DMS 273 (cell line): ENCODE results near the gene NUAK2.
"Not testable (repeated sequence)": the region's sequence is repeated elsewhere in the genome, so short reads cannot be mapped to it uniquely, and the experiment has no call there.

ENCODE experiments used
- DNase-seq: peaks from one replicate; lab custom pipeline; 2025; ENCODE audit not compliant: unreplicated experiment; lab: John Stamatoyannopoulos, UW

Gene NUAK2

DNA sequence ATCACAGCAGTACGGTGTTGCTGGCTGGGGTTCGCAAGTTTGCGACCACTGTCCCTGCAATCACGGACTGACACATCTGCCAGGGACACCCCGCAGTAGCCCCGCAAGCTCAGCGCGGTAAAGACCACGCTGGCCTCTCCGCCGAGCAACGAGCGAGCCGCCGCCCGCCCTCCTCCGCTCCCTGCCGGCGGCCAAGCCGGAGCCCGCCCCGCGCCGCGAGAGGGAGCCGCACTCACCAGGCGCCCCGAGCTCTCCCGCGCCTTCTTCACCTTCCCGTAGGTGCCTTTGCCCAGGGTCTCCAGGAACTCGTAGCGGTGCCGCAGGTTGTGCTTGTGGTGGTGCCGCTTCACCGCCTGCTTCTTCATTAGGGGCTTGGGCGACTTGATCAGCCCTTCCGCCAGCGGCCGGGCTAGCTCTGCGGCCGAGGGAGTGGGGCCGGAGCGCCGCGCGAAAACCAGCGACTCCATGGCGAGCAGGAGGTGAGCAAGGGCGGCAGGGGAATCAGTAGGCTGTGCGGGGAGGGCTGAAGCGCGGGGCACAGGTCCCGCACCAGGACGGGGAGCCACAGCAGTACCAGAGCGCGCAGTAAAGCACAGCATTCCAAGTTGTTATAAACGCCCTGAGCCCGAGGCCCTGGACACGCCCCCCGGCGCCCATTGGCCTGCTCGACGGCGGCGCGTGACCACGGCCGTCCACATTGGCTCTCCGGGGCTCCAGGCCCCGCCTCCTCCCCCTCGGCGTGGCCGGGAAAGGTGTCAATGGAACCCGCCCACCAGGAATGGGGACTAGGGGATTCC lies at the start of gene NUAK2:
TSS of gene NUAK2 (minus strand) at position 584 of the 797 bp plus-strand sequence. CDS start at position 467, 117 bp downstream.
- peak; percentile 94 for DNase-seq

DNA sequence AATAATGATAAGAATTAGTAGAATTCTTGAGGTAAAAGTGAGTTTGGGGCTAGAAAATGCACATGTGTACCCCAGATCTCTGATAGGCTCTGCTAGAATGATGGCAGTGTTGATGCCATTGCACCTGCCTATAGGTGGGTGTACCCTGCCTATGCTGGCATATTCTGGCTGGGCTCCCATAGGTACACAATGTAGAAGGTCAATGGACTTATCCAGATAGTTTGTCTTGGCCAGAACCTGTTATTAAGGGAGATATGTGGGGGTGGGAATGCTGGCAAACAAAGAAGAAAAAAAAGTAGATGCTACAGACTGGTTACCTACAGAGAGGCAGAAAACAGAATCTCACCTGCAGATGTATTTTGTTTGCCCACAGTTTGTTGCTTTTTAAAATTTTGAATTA lies 49.2 kb upstream of the NUAK2 start:
- DNase-seq = no peak

DNA sequence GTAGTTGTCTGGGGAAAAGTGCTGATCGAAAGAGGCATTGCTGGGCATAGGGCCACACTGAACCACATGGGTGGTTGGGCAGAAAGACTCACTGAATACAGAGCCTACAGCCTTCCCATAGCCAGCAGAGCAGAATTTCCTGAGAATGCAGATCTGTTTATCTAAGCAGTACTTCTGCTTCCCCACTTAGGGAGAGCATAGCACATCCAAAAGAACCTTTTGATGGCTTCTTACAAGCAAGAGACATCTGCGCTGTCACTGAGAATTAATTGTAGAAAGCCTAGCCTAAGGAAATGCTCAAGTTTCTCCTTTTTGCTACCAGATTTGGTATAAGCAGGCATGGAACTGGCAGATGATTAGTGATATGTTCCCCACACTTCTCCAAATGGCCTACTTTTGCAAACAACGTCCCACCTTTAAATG lies 48.2 kb upstream of the NUAK2 start:
- no peak for DNase-seq

DNA sequence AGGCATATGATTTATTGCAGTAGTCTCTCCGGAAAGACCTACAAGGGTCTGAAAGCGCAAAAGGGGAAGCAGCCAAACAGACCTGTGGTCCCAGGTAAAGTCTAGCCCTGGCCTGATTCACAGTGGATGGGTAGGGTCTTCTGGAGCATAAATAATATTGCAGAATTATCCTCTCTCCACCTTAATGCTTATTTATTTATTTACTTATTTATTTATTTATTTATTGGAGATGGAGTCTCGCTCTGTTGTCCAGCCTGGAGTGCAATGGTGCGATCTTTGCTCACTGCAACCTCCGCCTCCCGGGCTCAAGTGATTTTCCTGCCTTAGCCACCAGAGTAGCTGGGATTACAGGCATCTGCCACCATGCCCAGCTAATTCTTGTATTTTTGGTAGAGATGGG lies 46.9 kb upstream of the NUAK2 start:
- no peak for DNase-seq

DNA sequence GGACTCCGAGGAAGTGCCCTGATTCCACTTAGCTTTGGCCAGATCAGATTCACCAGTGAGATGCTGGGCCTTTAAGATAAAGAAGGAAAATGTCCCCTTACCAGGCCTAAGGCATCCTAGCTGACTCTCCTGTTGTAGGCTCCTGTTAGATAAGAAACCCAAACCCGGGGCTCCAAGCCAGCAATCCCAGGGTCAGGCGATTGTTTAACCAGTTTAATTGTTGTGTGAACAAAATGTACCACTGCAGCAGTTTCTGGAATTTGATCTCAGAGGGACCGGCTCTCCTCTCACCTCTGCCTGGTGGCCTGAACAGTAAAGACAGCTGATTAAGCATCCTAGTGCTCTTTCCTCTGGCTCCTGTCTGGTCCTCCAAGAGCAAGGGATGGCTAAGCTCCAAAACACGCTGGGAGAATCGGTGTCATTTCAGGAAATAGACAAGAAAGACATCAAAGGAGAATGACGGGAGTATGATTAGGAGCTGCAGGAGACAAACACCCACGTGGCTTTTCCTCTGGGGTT lies 44.5 kb upstream of the NUAK2 start:
- no peak for DNase-seq

DNA sequence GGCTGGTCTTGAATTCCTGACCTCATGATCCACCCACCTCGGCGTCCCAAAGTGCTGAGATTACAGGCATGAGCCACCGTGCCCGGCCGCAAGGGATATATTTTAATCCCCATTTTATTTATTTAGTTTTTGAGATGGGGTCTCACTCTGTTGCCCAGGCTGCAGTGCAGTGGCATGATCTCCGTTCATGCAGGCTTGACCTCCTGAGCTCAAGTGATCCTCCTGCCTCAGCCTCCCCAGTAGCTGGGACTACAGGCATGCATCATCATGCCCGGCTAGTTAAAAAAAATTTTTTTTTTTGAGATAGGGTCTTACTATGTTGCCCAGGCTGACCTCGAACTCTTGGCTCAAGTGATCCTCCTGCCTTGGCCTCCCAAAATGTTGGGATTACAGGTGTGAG lies 43.5 kb upstream of the NUAK2 start:
- DNase-seq = not testable (repeated sequence)

DNA sequence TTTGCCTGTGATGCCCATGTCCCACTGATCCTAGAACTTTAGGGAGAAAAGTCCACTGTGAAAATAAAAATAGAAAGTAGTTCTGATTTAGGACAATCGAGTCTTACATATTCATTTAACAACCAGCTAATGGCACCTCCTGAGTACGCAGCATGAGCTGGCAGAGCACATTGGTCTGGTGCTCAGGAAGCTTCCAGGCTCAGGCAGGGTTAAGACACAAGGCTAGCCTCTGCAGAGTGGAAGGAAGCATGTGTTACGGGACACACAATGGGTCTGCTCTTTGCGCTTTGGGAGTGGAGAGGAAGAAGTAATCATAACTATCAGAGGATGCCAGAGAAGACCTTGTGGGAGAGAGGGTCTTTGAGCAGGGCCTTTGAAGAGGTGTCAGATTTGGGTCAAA lies 39.3 kb upstream of the NUAK2 start:
- no peak for DNase-seq

DNA sequence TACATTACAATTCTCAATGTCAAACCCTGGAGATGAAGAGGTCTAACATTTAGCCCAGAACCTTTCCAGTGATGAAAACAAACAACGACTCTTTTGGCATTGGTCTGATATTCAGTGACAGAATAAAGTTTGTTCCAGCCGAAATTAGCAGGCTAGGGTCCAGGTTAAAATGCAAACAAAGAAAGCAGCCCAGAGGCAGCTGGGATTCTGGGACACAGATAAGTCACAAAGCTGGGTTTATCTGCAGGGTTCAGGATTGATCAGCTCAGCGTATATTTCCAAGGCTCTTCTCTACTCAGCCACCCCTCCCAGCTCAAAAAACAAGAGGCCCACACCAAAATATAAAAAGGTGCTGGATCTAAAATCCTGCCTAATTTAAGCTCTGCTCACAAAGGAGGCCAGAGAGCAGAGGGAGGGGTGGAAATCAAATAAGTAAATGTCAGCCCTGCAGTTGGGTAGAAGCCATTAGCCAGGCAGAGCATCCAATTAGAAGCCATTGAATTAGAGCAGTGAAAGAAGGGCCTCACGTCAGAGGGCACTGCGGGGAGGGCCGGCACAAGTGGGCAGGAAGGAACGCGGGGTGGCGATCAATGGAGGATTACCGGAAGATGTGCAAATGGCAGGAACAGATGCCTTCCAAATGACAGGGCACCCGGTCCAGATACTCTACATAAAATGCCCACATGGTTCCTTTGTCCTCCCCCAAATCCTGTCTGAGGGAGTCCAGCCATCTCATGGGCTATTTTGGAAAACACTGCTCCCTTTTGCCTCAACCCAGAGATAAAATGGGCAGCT lies 38.4 kb upstream of the NUAK2 start:
- DNase-seq = no peak

DNA sequence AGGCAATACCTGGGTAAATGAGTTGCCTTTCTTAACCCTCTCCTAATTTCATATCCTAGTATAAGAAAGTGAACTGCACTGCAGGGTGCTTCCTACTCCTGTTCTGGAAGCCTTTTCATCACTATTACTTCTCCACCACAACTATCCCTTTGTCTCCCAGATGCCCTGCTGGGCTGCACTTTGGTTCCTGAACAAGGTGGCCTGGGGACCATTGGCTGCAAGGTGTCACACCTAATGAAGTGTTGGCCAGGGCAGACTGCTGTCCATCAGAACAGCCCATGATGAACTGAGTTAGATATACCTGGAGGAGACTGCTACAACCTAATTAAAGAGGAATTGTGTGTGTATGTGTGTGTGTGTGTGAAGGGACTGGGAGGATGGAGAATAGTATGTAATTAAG lies 37.0 kb upstream of the NUAK2 start:
- no peak for DNase-seq

DNA sequence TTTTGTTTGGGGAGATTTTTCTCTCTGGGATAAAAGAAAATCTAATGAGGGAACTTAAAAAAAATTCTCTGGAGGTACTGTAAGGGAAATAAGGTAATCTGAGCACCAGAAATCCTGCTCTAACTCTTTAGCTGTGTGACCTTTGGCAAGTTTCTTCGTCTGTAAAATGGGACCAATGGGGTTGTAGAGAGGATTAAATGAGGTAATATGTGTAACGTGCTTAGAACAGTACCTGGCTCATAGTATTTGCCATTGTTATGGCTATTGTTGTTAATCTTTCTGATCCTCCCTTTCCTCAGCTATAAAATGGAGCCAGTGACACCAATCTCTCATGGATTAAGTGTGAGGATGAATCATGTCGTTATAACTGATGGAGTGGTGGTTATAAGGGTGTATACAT lies 36.0 kb upstream of the NUAK2 start:
- DNase-seq = no peak

DNA sequence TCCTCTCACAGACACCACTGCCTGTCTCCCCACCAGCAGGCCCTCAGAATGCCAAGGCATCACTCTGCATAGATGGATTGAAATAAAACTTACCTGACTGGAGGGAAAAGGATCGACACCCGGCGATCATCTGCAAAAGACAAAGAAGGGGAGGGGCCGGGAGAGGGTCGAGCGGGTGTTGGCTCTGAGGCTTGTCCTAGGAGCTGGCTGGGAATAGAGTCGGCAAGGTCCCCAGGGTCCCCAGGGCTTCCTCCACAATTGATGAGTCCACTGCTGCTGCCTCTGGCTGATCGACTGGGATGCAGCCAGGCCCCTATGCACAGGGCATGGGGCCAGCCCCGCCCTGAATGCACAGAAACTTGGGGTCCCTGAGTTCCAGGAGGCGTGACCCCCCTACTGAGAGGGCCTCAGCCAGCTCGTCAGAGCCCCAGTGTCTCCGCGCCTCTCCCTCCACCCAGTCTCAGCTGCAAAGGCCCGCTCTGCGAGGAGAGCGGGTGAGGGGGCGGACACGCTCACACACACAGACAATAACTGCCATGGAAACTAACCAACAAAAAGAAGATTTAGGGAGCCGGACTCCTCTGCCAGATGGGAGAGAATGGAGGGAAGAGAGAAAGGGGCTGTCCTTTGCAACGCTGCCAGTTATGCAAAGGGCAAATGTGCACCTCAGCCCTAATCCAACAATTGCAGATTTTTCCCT lies 35.0 kb upstream of the NUAK2 start, which contains the start of gene KLHDC8A:
TSS of gene KLHDC8A (minus strand) at position 483 of the 700 bp plus-strand sequence. CDS start 13,318 bp downstream, outside the sequence.
- DNase-seq = peak; percentile 72

DNA sequence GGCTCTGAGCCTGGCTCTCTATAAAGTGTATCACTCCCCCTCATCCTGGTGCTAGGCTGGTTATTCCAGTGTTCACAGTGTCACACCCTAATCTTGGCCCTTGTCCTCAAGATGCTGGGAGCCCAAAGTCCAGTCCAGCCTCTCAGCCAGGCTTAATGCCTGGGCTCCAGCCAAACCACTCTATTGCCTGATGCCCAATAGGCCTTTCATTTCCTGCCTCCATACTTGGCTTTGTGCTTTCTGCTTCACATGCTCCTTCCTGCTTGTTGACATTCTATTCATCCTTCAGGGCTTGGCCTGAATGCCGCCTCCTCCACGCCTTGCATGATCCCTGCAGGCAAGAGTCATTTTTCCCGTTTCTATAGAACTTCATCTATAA lies 33.5 kb upstream of the NUAK2 start:
- no peak for DNase-seq

DNA sequence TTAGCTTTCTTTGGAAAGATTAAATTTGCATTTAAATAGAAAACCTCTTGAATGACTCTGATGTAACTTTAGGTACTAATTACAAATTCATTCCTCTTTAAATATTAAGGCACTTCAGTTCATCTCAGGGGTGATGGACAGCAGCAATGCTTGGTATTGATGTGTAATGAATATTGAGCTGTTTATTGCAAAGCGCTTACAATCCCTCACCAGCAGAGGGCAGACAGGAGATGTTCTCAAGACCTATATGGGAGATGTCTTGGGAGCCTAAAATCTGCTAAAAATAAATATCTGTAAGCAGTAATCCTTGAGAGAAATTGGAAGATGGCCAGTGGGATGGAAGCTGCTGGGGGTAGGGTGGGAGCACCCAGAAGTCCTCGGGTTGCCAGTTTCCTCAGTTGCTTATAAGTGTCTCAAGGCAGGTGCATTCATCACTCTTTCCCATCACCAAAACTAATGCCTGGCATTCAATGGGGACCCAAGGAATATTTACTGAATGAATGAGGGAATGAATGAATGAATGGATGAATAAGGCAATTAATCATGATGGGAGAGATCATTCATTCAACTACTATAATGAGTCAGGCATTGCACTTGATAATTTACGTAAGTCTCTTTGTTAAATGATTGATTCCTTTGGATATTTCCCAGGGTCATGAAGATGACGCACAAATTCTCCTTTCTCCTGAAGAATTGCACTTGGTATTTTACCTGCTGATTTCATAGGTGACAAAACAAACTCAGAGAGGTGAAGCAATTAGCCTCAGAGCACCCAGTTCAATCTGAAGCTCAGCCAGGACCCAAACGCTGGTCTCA lies 32.9 kb upstream of the NUAK2 start:
- peak; percentile 88 for DNase-seq

DNA sequence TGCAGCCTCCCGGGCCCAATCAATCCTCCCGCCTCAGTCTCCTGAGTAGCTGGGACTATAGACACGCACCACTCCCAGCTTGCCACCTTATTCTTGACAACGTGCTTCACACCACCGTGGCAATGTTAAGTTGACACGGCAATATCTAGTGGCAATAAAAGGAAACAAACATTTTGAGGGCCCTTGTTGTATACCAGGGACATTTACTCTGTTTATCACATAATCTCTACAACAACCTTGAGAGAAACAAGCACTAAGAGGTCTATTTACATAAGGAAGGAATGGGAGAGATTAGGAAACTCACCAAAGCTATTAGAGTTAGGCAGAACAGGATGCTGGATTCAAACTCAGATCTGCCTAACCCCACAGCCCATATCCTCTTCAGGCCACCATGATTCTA lies 32.1 kb upstream of the NUAK2 start:
- DNase-seq = no peak

DNA sequence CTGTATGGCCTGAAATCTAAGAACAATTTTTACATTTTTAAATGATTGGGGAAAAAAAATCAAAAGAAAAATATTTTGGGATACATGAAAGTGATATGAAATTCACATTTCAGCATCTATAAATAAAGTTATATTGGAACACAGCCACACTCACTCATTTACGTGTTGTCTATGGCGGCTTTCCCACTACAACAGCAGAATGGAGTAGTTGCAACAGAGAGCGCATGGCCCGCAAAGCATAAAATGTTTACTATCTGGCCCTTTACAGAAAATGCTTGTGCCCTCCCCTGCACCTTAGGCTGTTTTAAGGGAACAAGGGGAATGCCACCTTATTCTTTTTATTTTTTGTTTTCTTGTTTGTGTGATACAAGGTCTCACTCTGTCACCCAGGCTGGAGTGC lies 31.6 kb upstream of the NUAK2 start:
- DNase-seq = no peak

DNA sequence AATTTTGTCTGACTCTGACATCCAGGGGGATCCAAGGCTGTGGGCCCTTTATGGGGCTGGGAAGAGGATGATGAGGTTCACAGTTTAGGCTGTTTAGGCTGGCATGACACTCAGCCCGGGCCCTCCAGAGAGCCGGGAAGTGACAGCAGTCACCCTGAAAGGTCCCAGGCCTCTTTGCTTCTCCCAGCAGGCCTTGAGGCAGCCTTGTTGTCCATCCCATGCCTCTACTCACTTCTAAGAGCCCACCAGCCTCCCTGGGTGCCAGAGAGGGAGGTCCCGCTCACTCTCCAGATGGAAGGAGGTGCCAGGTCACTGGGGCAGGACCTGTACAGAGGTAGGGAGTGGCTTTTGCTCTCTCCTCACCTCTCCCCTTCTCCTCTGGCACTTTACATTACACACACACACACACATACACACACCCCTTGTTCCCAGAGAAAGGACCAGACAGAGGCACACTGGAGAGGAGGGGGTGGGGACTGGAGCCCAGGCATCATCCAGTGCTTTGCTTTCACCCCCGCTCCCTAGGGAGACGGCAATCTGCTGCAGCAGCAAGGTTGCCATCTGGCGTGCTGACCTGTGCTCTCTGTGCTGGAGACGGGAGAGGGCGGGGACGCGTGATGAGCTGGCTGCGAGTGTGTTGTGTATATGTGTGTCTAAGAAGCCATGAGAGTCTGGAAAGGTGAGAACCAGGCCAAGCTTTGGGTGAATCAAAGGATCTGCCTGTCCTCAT lies 30.6 kb upstream of the NUAK2 start:
- DNase-seq = peak; percentile 99

DNA sequence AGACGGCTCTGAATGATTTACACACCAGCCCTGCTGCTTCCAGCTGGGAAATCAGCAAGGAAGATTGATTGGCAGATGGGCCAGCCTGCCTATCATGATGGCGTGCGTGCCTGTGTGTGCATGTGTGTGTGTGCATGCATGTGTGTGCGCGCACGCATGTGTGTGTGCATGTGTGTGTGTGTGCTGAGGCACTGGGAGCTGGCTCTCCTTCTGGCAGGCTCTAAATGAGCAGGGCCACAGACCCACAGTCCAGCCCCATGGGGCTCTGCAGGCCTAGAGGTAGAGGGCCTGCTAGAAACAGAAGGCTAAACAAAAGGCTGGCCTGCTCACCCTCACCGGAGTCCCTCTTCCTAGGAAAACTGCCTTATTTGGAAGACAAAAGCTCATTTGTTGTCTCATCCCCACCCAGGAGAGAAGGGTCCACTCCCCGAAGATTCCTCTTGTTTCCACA lies 29.2 kb upstream of the NUAK2 start:
- DNase-seq = peak; percentile 82

DNA sequence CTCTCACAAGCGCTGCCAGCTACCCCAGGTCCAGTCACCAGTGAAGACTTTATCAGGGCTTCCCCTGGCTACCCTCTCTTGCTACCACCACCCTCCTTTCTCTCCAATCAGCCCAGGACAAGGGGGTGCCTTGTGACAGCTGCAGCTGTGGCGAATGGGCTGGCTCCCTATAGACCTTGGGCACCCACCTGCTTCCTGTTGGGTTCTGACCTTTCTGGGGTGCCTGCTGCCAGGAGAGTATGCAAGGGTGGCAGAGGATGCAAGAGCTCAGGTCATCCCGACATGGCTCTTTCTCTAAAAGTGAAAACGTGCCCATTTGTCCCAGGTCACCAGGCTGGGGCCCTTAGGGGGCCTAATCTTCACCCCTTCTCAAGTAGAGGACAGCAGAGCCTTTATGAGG lies 28.6 kb upstream of the NUAK2 start:
- DNase-seq = no peak

DNA sequence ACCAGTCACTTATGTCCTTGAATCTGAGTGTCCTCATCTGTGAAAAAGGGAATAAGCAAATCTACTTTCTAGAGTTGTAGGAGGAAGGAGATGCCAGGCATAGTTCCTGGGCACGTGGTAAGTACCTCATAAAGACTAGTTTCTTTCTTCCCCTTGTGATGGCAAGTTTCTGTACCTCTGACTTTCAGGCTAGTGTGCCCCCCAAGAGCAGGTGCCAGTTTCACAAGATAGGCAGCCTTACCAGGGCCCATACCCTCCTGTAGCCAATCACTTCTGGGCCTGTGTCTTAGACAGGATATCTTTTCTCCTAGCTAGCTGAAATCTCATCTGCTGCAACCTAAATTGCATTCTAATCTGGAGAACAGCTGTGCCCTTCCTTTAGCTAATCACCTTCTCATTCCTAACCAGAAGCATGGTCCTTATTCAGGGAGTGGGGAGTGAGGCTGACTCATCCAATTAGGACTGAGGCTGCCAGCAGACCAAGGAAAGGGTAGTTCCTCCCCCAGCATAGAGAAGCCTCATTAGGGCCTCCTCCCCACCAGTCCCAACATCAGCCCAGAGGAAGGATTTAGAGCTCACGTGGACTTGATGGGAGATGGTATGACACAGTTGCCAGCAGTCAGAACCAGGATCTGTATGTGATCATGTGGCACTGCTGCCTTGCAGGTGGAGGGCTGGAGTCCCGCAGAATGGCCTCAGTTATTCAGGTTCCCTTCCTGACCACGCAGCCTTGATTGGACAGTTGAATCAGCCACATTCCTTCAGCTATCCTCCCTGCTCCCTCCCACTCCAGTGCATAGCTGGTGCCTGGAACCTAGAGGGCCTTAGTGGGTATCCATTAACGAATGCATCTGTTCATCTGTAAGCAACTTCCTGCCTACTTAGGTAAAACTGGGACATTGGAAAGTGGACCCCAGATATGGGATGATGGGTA lies 27.3 kb upstream of the NUAK2 start:
- peak; percentile 84 for DNase-seq
